PC-3 (cell line): ENCODE data around the gene SPOUT1. TPM values are rescaled to one million over a fixed set of nuclear protein-coding genes. Genes with fewer than 3 reads are reported as not detected.

ENCODE experiments used
- ATAC-seq: fragments of 200-7000 bp; cut with Tn5 transposase; 2 replicates; pipeline ENCODE4 v1.9.1; 2020; ENCODE audit warnings: mild to moderate bottlenecking, moderate library complexity
- BruUV-seq: library from RNA; stranded (reverse); fragments of 400-500 nt; replicated peaks from 2 replicates; lab custom pipeline; 2021; lab: Mats Ljungman, UMichigan
- CTCF ChIA-PET: fragments of 300-600 bp; sonication (Branson Sonifier 250); formaldehyde crosslinking; loops from one replicate; lab custom pipeline; 2022; ENCODE audit warnings: antibody characterized with exemption; lab: Charles Lee
- POLR2A ChIA-PET: fragments of 300-600 bp; sonication (Branson Sonifier 250); formaldehyde crosslinking; loops from one replicate; lab custom pipeline; 2022; ENCODE audit warnings: antibody characterized with exemption; ENCODE audit not compliant: unreplicated experiment; lab: Charles Lee
- DNase-seq: peaks from one replicate; pipeline ENCODE4 v3.0.0-alpha.2; 2015
- H2AFZ ChIP-seq: fragments of 300-600 bp; sonication (generic); 2 replicates; pipeline ENCODE4 v1.6.0; 2016; ENCODE audit warnings: antibody characterized with exemption, low read length
- H3F3A ChIP-seq: fragments of 300-600 bp; sonication (generic); one replicate; pipeline ENCODE4 v1.6.0; 2017; ENCODE audit warnings: antibody characterized with exemption, low read length, control low read depth, mild to moderate bottlenecking; ENCODE audit not compliant: unreplicated experiment
- H3K27ac ChIP-seq: fragments of 300-600 bp; sonication (generic); 2 replicates; pipeline ENCODE4 v1.5.1; 2016; ENCODE audit warnings: mild to moderate bottlenecking, low read length
- H3K27me3 ChIP-seq: fragments of 300-600 bp; sonication (generic); 2 replicates; pipeline ENCODE4 v1.6.1; 2016; ENCODE audit warnings: low read length, mixed read lengths
- H3K36me3 ChIP-seq: fragments of 300-600 bp; sonication (generic); 2 replicates; pipeline ENCODE4 v1.6.1; 2016; ENCODE audit warnings: low read depth, mixed run types, low read length, mixed read lengths
- H3K4me1 ChIP-seq: fragments of 300-600 bp; sonication (generic); 2 replicates; pipeline ENCODE4 v1.5.1; 2016; ENCODE audit warnings: low read length; ENCODE audit not compliant: insufficient read depth
- H3K4me2 ChIP-seq: fragments of 300-600 bp; sonication (generic); 2 replicates; pipeline ENCODE4 v1.6.0; 2016; ENCODE audit warnings: low read length
- H3K4me3 ChIP-seq: fragments of 300-600 bp; sonication (generic); 2 replicates; pipeline ENCODE4 v1.5.1; 2016; ENCODE audit warnings: mild to moderate bottlenecking, low read length, mixed read lengths
- H3K79me2 ChIP-seq: fragments of 300-600 bp; sonication (generic); 2 replicates; pipeline ENCODE4 v1.6.1; 2017; ENCODE audit warnings: low read length, mixed read lengths
- H3K9ac ChIP-seq: fragments of 300-600 bp; sonication (generic); 2 replicates; pipeline ENCODE4 v1.6.0; 2016; ENCODE audit warnings: mild to moderate bottlenecking, low read length
- H3K9me2 ChIP-seq: fragments of 300-600 bp; sonication (generic); replicated peaks from 2 replicates; pipeline ENCODE4 v1.6.1; 2016; ENCODE audit warnings: mixed run types, low read length, mixed read lengths
- H3K9me3 ChIP-seq: fragments of 300-600 bp; sonication (generic); 2 replicates; pipeline ENCODE4 v1.6.1; 2016; ENCODE audit warnings: low read length, mixed read lengths
- H4K20me1 ChIP-seq: fragments of 300-600 bp; sonication (generic); 2 replicates; pipeline ENCODE4 v1.6.1; 2016; ENCODE audit warnings: low read length, mixed read lengths
- CTCF ChIP-seq: fragments of 300-600 bp; sonication (generic); conservative IDR thresholded peaks from 2 replicates; pipeline ENCODE4 v1.5.1; 2017; ENCODE audit warnings: antibody characterized with exemption, low read depth, mild to moderate bottlenecking, low read length
- EZH2 ChIP-seq: fragments of 300-600 bp; sonication (generic); IDR thresholded peaks from one replicate; pipeline ENCODE4 v1.6.1; 2017; ENCODE audit warnings: antibody characterized with exemption, mild to moderate bottlenecking, low read length; ENCODE audit not compliant: unreplicated experiment
- EZH2phosphoT487 ChIP-seq: fragments of 300-600 bp; sonication (generic); IDR thresholded peaks from 2 replicates; pipeline ENCODE4 v1.6.1; 2018; ENCODE audit warnings: mild to moderate bottlenecking, antibody characterized with exemption, low read length, borderline replicate concordance
- intact Hi-C: fragments of 100-400 bp; cut with micrococcal nuclease; formaldehyde crosslinking; loops from 2 replicates; pipeline ENCODE4 v1.9.0; 2023
- total RNA-seq: library from RNA; depleted of rRNA; stranded (reverse); fragments of >200 nt; gene quantifications from 2 replicates; pipeline ENCODE4 v1.2.3, GENCODE V29; 2014; rRNA removed

The SPOUT1 gene
- total RNA-seq, 1 experiment from 2014 or later = 27.2 TPM

GRCh38 chr9:128771094-128771721, 58.4 kb downstream of the SPOUT1 start:
- no peak for TF ChIP-seq CTCF
- no peak for TF ChIP-seq EZH2phosphoT487
- no peak for TF ChIP-seq EZH2
- POLR2A ChIA-PET = interaction anchor here (0.7 kb wide), 1 partner anchor 48 kb away, joined by 3 read pairs; no protein-coding TSS in a partner anchor
- CTCF ChIA-PET = no interaction called here
- ATAC-seq (peak; percentile 41), DNase-seq (peak; percentile 22)
- Histone ChIP-seq H3K9me2 (no peaks in the 10 kb centered on the region), H3K9me3 (no peaks in the 10 kb centered on the region), H3K4me2 (peak overlapping the region; percentile 96), H3K4me3 (peak overlapping the region; percentile 87), H3K79me2 (peaks cover 13% of the 10 kb centered on the region), H3K27me3 (no peaks in the 10 kb centered on the region), H4K20me1 (no peaks in the 10 kb centered on the region), H3K4me1 (peaks cover 5% of the 10 kb centered on the region; the same call in 1 of the 2 replicates), H3K9ac (peak overlapping the region; percentile 71), H2AFZ (peak overlapping the region; percentile 70), H3K36me3 (no peaks in the 10 kb centered on the region), H3F3A (no peaks in the 10 kb centered on the region), H3K27ac (peak overlapping the region; percentile 25)
- BruUV-seq = no TSS peak
- intact Hi-C loops = no loop called here

- ChIA-PET POLR2A (no interaction called here), CTCF (no interaction called here)
- Histone ChIP-seq H3K27me3 (no peaks in the 10 kb centered on the region), H3K9me3 (no peaks in the 10 kb centered on the region), H3K4me3 (peak overlapping the region; percentile 87), H3K9ac (peak overlapping the region; percentile 71; the same call in 1 of the 2 replicates), H3K79me2 (peaks cover 13% of the 10 kb centered on the region), H3K27ac (no peak overlapping the region), H3K4me2 (peak overlapping the region; percentile 96), H4K20me1 (no peaks in the 10 kb centered on the region), H3F3A (no peaks in the 10 kb centered on the region), H3K36me3 (no peaks in the 10 kb centered on the region), H2AFZ (peak overlapping the region; percentile 70; the same call in 1 of the 2 replicates), H3K9me2 (no peaks in the 10 kb centered on the region), H3K4me1 (peaks cover 5% of the 10 kb centered on the region; the same call in 1 of the 2 replicates)
- DNase-seq = no peak
- TSS peak; percentile 51 for BruUV-seq
- intact Hi-C loops = no loop called here
- TF ChIP-seq EZH2phosphoT487 (no peak), EZH2 (no peak), CTCF (no peak)
- ATAC-seq = no peak
Observed at GRCh38 chr9:128770286-128771030, 59.1 kb downstream of the SPOUT1 start.

Other genes starting within 250 kb of the SPOUT1 start
- gene DYNC2I2, start 172.9 kb downstream of the SPOUT1 start, total RNA-seq = 185 and 196 TPM in 2 replicates
- gene SET, start 140.6 kb downstream of the SPOUT1 start, total RNA-seq = 647 and 709 TPM in 2 replicates
- gene PKN3, start 127.3 kb downstream of the SPOUT1 start, total RNA-seq = 7.8 and 9.4 TPM in 2 replicates
- gene ZDHHC12, start 105.7 kb downstream of the SPOUT1 start, total RNA-seq = 82.4 and 86.1 TPM in 2 replicates
- 14.8 and 20.6 TPM in 2 replicates for gene ZER1, start 57.9 kb downstream of the SPOUT1 start, total RNA-seq
- 15.0 and 18.8 TPM in 2 replicates for gene TBC1D13, start 42.5 kb downstream of the SPOUT1 start, total RNA-seq
- 37.0 and 51.5 TPM in 2 replicates for gene ENDOG, start 11.3 kb downstream of the SPOUT1 start, total RNA-seq
- 7.4 and 12.9 TPM in 2 replicates for gene KYAT1, start 52.2 kb upstream of the SPOUT1 start, total RNA-seq
- gene LRRC8A, start 52.3 kb upstream of the SPOUT1 start, total RNA-seq = 58.9 and 65.5 TPM in 2 replicates
- gene PHYHD1, start 91.2 kb upstream of the SPOUT1 start, total RNA-seq = 1.6 TPM in 1 of 2 replicates, not detected in the other
- gene DOLK, start 117.8 kb upstream of the SPOUT1 start, total RNA-seq = 17.9 and 23.7 TPM in 2 replicates
- gene NUP188, start 117.9 kb upstream of the SPOUT1 start, total RNA-seq = 48.0 and 52.0 TPM in 2 replicates
- 44.1 and 60.4 TPM in 2 replicates for gene SH3GLB2, start 198.5 kb upstream of the SPOUT1 start, total RNA-seq
- gene MIGA2, start 206.8 kb upstream of the SPOUT1 start, total RNA-seq = 29.6 TPM in 2 replicates